GM18498 (cell line): ENCODE results near the gene HMGXB3.
A peak's percentile ranks its signal among the peaks of the same experiment; 100 is the strongest.

ENCODE experiments used
- ATAC-seq: cut with Tn5 transposase; IDR thresholded peaks from one replicate; pipeline ENCODE4 v1.9.1; 2021; ENCODE audit warnings: mild to moderate bottlenecking, moderate library complexity; ENCODE audit not compliant: unreplicated experiment

The HMGXB3 gene

GRCh38 chr5:150067405-150067960 lies 66.9 kb downstream of the HMGXB3 start:
- no peak for ATAC-seq

- no peak for ATAC-seq
Observed at GRCh38 chr5:150068071-150068470, 67.5 kb downstream of the HMGXB3 start.

GRCh38 chr5:150068472-150068871 lies 67.9 kb downstream of the HMGXB3 start:
- no peak for ATAC-seq

GRCh38 chr5:150068961-150069645 lies 68.6 kb downstream of the HMGXB3 start:
- ATAC-seq: no peak

- ATAC-seq: no peak
Observed at GRCh38 chr5:150069672-150070627, 69.4 kb downstream of the HMGXB3 start.

GRCh38 chr5:150070821-150071220 lies 70.3 kb downstream of the HMGXB3 start:
- no peak for ATAC-seq

- ATAC-seq: no peak
Observed at GRCh38 chr5:150073086-150073625, 72.6 kb downstream of the HMGXB3 start.

- ATAC-seq: no peak
Observed at GRCh38 chr5:150073677-150074076, 73.1 kb downstream of the HMGXB3 start.

GRCh38 chr5:150075233-150075632 lies 74.7 kb downstream of the HMGXB3 start:
- ATAC-seq: no peak

- ATAC-seq: no peak
Observed at GRCh38 chr5:150075806-150076205, 75.3 kb downstream of the HMGXB3 start.

- no peak for ATAC-seq
Observed at GRCh38 chr5:150077060-150077459, 76.5 kb downstream of the HMGXB3 start.

- ATAC-seq: no peak
Observed at GRCh38 chr5:150077996-150078801, 77.7 kb downstream of the HMGXB3 start.

- ATAC-seq: no peak
Observed at GRCh38 chr5:150078802-150079689, 78.5 kb downstream of the HMGXB3 start.

- no peak for ATAC-seq
Observed at GRCh38 chr5:150079909-150080461, 79.4 kb downstream of the HMGXB3 start.

GRCh38 chr5:150080696-150081435 lies 80.3 kb downstream of the HMGXB3 start:
- ATAC-seq: no peak

- ATAC-seq: peak; percentile 86
Observed at GRCh38 chr5:150081541-150082283, 81.2 kb downstream of the HMGXB3 start.

GRCh38 chr5:150082374-150082773 lies 81.8 kb downstream of the HMGXB3 start:
- no peak for ATAC-seq

- ATAC-seq: no peak
Observed at GRCh38 chr5:150082889-150083288, 82.3 kb downstream of the HMGXB3 start.
